ENCODE data around the gene GNLY. TPM values are rescaled to one million over a fixed set of nuclear protein-coding genes. Genes with fewer than 3 reads are reported as not detected.
A peak's percentile ranks its signal among the peaks of the same experiment; 100 is the strongest.

The GNLY gene
- total and polyA plus RNA-seq, 11 donors: 0.29 to 47.1 (median 2.1) TPM; not detected in 2

DNA sequence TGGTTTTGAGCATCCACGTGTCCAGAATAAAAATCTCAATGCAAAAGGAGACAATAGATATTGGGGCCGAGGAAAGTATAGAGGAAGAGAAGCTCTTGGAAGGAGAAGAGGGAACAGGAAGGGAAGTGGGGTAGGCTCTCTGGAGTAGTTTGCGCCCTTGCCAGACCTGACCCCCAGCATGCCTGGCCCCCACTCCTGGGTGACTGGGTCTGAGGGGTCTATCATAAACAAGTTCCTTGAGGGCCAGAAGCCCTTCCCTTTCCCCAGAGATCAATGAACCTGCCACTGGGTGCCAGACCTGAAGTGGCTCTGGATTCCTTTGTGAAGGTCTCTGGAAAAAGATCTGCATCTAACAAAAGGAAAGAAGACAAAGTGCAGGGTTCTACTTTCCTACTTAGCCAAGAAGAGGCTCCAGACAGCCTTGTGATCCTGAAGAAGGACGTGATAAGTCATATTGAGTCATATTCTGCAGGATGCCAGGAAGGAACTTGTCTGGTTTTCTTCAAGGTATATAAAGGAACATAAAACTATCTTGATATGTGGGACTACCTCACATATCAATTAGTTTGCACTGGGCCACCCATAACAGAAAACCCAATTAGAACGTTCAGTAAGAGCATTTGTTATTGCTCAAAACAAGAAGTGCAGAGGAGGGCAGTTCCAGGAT lies 40.9 kb downstream of the GNLY start:
- TF ChIP-seq, protein P1, sequence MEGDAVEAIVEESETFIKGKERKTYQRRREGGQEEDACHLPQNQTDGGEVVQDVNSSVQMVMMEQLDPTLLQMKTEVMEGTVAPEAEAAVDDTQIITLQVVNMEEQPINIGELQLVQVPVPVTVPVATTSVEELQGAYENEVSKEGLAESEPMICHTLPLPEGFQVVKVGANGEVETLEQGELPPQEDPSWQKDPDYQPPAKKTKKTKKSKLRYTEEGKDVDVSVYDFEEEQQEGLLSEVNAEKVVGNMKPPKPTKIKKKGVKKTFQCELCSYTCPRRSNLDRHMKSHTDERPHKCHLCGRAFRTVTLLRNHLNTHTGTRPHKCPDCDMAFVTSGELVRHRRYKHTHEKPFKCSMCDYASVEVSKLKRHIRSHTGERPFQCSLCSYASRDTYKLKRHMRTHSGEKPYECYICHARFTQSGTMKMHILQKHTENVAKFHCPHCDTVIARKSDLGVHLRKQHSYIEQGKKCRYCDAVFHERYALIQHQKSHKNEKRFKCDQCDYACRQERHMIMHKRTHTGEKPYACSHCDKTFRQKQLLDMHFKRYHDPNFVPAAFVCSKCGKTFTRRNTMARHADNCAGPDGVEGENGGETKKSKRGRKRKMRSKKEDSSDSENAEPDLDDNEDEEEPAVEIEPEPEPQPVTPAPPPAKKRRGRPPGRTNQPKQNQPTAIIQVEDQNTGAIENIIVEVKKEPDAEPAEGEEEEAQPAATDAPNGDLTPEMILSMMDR (IDR thresholded peaks at IDR 0.05): no peak
- no peak for TF ChIP-seq POLR2A (IDR thresholded peaks at IDR 0.05)
- Histone ChIP-seq H3K27me3 (no peaks in the 10 kb centered on the region), H3K4me3 (no peak overlapping the region), H3K27ac (peak overlapping the region in 1 of 12 donors; percentile 2), H3K36me3 (no peaks in the 10 kb centered on the region), H3K9me3 (no peaks in the 10 kb centered on the region), H3K4me1 (peaks cover 0 to 43% (median 14%) of the 10 kb centered on the region in 12 donors)
- DNase-seq (no peak), ATAC-seq (no peak)
- WGBS, 4 donors: 89 to 93% (median 92%) methylated on average over 5 of the region's 5 CpGs
- intact Hi-C loops (cut with DNase I): loop anchor here in 3 of 10 donors (5.0 to 10.0 kb wide), 3 partner anchors 37 to 340 kb away; no protein-coding TSS in a partner anchor

DNA sequence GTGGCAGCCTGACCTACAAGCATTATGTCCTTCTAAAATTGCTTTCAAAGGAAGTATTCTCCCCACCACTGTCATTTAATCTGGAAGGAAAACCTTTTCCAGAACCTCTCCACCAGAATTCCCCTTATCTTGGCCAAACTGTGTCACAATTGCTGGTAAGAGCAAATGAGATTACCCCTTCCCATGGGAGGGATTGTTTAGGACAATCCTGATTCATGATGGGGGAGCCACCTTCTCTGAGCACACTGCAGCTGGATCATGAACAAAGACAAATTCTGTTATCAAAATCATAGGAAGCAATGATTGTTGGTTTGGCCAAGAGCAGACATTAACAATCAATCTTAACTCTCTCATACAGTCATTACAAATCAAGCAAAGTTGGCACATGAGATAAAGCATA lies 41.5 kb downstream of the GNLY start:
- no peak for DNase-seq
- ATAC-seq: no peak
- Histone ChIP-seq H3K27me3 (no peaks in the 10 kb centered on the region), H3K4me3 (no peak overlapping the region), H3K9me3 (no peaks in the 10 kb centered on the region), H3K36me3 (no peaks in the 10 kb centered on the region), H3K4me1 (peaks cover 0 to 49% (median 16%) of the 10 kb centered on the region in 12 donors), H3K27ac (no peak overlapping the region)
- intact Hi-C loops (cut with DNase I): loop anchor here in 2 of 10 donors (5.0 to 10.0 kb wide), 2 partner anchors 37 to 339 kb away; no protein-coding TSS in a partner anchor
- no peak for TF ChIP-seq POLR2A (IDR thresholded peaks at IDR 0.05)
- TF ChIP-seq, protein P1 (IDR thresholded peaks at IDR 0.05): no peak

DNA sequence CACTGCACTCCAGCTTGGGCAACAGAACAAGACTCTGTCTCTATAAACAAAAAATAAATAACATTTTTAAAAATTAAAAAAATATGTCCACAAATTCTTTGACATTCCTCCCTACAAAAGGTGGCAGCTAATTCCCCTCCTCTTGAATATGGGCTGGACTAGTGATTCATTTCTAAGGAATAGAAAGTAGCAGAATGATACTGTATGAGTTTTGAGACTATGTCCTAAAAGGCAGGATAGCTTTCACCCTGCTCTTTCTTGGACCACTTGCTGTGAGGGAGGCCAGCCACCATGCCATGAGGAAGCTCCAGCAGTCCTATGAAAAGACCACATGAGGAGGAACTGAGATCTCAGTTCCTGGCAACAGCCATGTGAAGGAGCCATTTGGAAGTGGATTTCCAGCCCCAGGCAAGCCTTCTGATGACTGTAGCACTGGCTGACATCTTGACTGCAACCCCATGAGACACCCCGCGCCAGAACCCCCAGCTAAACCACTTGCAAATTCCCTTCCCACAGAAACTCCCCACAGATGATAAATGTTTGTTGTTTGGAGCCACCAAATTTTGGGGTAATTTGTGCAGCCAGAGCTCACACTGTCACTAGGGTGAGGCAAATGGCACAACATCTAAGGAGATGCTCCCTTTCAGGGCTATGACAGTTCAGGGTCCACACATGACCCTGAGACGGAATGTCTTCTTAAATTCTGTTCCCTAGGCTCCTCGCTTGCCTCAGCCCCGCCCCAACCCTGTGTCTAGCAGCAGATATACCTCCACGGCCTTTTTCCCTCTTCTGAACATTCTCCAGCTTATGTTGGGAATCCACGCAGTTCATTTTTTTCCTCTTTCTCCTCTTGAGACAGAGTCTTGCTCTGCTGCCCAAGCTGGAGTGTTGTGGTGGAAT lies 42.5 kb downstream of the GNLY start:
- WGBS, 4 donors: 87 to 94% (median 91%) methylated on average over 7 of the region's 7 CpGs
- Histone ChIP-seq H3K4me1 (peaks cover 0 to 59% (median 26%) of the 10 kb centered on the region in 12 donors), H3K27me3 (no peaks in the 10 kb centered on the region), H3K27ac (peak overlapping the region in 9 of 12 donors; percentile 31 to 69 (median 56)), H3K36me3 (no peaks in the 10 kb centered on the region), H3K9me3 (no peaks in the 10 kb centered on the region), H3K4me3 (no peak overlapping the region)
- intact Hi-C loops (cut with DNase I): loop anchor here in 2 of 10 donors (5.0 to 10.0 kb wide), 2 partner anchors 36 to 338 kb away; no protein-coding TSS in a partner anchor
- no peak for ATAC-seq
- DNase-seq: no peak
- no peak for TF ChIP-seq POLR2A (IDR thresholded peaks at IDR 0.05)
- TF ChIP-seq, protein P1 (IDR thresholded peaks at IDR 0.05): no peak

DNA sequence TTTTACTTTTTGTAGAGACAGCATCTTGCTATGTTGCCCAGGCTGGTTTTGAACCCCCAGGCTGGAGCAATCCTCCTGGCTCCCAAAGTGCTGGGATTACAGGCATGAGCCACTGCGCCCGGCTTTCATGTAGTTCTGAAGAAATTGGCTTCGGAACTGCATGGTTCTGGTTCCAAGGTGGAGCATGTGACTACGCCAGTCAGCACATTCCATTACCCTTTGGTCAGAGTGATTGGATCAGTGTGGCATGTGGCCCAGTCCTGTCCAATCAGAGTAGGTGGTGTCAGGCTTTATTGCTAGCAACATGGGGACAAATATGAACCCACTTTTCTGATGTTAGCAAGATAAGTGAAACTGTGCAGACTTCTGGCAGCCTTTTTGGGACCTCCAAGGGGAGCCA lies 43.3 kb downstream of the GNLY start:
- intact Hi-C loops (cut with DNase I): loop anchor here in 2 of 10 donors (5.0 to 10.0 kb wide), 2 partner anchors 35 to 337 kb away; no protein-coding TSS in a partner anchor
- peaks cover 0 to 66% (median 33%) of the 10 kb centered on the region in 12 donors for H3K4me1 ChIP-seq

More for the DNA sequence above, 43.3 kb downstream of the GNLY start:
- 50 to 67% (median 58%) methylated on average over 4 of the region's 4 CpGs for WGBS, 4 donors
- DNase-seq (peak in 4 of 5 donors; percentile 72 to 78 (median 73)), ATAC-seq (peak; percentile 44 to 69 (median 60))
- H3K36me3 ChIP-seq: no peaks in the 10 kb centered on the region
- H3K9me3 ChIP-seq: no peaks in the 10 kb centered on the region
- H3K27me3 ChIP-seq: no peaks in the 10 kb centered on the region
- H3K27ac ChIP-seq: peak overlapping the region in 9 of 12 donors; percentile 31 to 69 (median 56)
- no peak for TF ChIP-seq POLR2A (IDR thresholded peaks at IDR 0.05)
- TF ChIP-seq, protein P1 (IDR thresholded peaks at IDR 0.05): no peak
- H3K4me3 ChIP-seq: no peak overlapping the region
